ENCODE data around the gene ADAMTS3.
"Not testable (repeated sequence)": the region's sequence is repeated elsewhere in the genome, so short reads cannot be mapped to it uniquely, and the experiment has no call there.

The ADAMTS3 gene

DNA sequence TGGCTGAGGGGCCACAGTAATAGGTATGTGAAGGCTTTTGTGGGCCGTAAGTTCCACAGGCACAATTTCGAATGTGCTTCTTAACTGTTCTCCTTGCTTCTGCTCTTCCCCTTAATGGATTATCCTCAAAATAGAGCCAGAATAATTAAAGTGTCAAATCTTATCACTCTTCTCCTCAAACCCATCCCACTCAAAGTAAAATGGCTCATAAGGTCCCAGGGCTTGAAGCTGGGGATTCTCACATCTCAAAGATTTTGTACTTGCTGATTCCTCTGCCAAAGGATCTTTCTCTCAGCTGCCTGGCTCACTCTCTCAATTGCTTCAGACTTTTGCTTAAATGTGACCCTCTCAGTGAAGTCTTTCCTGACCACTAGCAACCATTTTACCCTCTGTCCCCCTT, 16.6 kb downstream of the ADAMTS3 start:
- no peak for DNase-seq

DNA sequence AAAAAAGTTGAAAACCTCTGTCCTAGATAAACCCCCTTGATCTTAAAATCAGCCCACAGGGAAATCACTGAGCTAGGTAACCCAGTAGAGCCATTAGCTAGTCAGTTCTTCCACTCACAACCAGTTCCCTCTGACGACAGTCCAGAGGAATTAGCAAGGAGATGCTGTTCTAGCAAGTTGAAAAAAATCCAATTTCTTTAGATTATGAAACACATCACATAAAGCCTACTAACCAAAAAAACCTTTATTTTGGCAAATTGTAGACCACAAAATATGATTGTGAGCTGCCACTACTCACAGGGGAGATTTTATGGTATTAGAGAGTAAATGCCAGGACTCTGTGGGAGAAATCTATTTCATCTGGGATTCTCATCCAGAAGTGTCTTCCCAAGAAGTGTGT, 22.6 kb downstream of the ADAMTS3 start:
- DNase-seq, result no peak

DNA sequence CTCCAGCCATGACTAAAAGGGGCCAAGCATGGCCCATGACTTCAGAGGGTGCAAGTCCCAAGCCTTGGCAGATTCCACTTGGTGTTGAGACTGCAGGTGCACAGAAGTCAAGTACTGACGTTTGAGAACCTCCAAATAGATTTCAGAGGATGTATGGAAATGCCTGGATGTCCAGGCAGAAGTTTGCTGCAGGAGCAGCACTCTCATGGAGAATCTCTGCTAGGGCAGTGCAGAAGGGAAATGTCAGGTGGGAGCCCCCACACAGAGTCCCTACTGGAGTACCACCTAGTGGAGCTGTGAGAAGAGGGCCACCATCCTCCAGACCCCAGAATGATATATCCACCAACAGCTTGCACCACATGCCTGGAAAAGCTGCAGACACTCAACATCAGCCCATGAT, 28.3 kb downstream of the ADAMTS3 start:
- not testable (repeated sequence) for DNase-seq

GRCh38 chr4:72538006-72538405, 31.0 kb downstream of the ADAMTS3 start:
- no peak for DNase-seq

- no peak for DNase-seq
Measured at GRCh38 chr4:72536443-72536842, 32.6 kb downstream of the ADAMTS3 start.

- no peak for DNase-seq
Measured at GRCh38 chr4:72531768-72532290, 37.2 kb downstream of the ADAMTS3 start.

DNA sequence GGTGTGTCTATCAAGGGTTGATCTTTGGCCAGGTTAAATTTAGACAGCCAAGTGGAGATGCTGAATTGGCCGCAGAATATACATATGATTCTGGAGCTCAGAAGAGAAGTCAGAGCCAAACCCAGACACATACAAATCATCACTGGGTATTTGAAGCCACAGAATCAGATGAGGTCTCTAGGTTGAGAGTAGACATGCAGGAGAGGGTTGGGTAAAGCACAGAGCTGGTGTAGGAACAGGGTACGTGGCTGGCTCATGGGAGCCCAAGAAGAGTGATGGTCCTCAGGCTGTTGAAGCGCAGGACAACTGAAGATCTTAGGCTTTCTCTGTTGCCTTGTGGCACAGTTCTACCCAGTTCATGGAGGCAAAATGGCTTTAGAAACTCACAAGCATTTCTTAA, 37.7 kb downstream of the ADAMTS3 start:
- no peak for DNase-seq

DNA sequence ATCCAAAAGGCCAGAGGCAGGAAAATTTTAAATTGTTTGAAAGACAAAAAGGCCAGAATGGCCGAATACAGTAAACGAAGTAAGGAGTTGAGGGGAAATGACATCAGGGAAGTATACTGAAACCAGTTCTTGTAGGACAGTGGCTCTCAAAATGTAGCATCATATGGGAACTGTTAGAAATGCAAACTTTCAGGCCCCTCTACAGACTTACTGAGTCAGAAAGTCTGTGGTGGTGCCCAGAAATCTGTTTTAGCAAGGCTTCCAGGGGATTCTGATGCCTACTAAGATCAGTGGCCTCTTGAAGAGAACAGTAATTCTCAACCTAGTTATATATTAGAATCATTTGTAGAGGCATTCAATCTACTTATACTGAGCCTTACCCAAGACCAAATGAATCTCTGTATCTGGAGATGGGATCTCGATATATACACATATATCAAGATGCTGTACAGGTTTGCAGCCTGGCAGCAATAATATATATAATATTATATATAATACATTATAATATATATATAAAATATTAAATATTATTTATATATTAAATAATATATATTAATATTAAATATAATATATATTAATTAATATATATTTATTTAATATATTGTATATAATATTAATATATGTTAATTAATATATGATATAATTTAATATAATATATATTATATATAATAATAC, 39.7 kb downstream of the ADAMTS3 start:
- DNase-seq, result no peak

GRCh38 chr4:72527038-72527646, 41.9 kb downstream of the ADAMTS3 start:
- DNase-seq, result no peak

DNA sequence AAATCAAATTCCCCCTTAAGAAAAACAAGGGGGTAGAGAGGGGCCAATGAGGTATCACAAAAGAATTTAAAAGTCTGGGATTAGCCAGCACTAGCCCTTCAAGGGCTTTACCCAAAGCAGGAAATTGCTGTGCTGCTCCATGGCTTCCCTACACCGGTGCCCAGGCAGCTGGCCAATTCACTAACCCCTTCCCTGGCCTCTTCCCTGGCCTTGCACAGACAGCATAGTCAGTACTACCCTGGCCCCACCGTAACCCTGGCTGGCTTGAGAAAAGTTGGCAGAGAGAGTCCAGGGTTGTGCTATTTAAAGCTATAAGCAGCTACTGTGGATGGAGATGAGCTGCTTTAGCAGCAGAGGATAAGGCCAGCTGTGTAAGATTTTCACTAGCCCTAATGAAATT, 43.1 kb downstream of the ADAMTS3 start:
- peak; percentile 8 for DNase-seq

- no peak for DNase-seq
Measured at GRCh38 chr4:72522440-72522839, 46.6 kb downstream of the ADAMTS3 start.

DNA sequence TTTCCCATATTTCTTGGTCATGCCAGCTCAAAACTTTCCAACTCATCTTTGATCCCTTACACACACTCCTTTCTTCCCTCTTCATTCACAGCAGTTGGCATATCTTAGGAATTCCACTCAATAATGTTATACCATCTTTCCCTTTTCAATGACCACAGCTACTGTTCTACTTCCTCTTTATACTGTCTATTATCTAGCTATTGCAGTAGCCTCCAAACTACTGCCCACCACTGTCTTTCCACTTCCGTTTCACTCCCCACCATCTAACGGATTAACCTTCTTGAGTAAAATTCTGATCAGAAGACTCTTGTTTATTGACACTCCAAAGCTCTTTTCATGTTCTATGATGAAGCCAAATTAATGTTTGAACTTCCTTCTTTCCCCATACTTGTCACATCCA, 55.8 kb downstream of the ADAMTS3 start:
- no peak for DNase-seq

DNA sequence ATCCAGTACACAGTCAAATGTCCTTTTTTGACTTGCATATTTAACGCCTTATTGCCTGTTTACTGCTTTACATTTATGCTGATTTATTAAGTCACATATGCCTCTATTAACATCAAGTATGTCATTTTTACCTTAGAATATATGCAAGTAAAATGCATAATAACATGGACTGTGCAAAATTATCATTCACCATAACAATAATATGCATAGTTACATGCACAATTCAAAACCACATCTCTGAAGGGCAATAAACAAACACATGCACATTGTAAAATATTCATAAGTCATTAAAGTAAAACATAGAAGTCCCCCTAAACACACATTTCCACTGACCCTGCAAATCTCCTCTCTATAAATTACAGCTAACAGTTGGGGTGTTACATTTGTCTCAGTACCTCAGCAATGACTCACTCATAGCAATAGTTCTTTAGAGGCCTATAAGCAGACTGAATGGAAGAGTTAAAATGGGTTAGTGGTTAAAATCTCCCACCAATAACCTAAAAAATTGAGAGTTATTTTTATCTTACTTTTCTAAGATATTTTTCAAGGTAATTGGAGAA, 61.1 kb downstream of the ADAMTS3 start:
- DNase-seq, result no peak

DNA sequence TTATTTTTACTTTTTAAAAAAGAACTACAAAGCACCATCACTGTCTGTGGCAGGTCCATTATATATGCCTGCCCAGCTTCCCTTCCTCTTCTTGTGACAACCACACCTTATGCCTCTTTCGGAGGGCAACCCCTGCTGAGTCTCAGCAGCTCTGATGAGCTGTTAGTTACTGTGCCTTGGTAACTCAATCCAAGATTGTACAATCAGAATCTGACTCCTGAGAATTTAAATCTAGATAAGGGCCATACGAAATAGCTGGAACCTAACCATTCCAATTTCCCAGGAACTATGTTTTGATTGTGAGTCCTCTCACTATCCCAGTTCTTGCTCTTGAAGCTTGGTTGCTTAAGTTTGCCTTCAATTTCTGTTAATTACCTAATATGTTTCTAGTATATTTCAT, 61.9 kb downstream of the ADAMTS3 start:
- DNase-seq, result no peak

DNA sequence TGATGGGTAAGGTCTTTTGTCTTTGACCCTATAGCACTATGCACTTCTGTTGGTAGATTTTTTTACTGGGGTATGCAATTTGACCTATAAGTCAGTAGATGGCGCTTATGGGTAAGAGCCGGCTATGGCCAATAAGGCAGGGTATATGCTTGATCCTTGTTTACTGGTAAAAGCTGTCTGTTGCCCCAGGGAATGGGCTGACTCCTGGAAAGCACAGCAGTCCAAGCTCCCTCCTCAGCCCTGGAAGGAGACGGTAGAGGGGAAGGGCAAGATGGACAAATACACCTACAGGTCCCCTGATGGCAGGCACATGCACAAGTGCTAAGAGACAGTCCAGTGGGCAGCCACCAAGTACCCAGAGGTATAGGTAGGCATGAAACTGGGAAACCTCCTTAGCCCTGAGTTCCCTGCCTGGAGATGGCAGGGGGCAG, 63.7 kb downstream of the ADAMTS3 start:
- peak; percentile 33 for DNase-seq

GRCh38 chr4:72500214-72500613, 68.8 kb downstream of the ADAMTS3 start:
- DNase-seq, result no peak

- DNase-seq, result no peak
Measured at GRCh38 chr4:72496119-72496518, 72.9 kb downstream of the ADAMTS3 start.

DNA sequence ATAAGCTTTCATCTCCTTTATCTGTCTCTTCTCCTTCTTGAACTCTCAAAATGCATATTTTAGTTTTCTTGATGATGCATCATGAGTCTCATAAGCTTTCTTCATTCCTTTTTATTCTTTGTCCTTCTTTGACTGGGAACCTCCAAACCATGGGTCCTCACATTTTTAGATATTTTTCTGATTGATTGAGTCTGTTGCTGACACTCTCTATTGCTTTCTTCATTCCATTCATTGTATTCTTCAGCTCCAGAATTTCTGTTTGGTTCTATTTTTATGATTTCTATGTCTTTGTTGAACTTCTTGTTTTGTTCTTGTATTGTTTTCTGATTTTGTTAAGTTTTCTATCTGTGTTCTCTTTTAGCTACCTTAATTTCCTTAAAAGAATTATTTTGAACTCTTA, 74.9 kb downstream of the ADAMTS3 start:
- no peak for DNase-seq

DNA sequence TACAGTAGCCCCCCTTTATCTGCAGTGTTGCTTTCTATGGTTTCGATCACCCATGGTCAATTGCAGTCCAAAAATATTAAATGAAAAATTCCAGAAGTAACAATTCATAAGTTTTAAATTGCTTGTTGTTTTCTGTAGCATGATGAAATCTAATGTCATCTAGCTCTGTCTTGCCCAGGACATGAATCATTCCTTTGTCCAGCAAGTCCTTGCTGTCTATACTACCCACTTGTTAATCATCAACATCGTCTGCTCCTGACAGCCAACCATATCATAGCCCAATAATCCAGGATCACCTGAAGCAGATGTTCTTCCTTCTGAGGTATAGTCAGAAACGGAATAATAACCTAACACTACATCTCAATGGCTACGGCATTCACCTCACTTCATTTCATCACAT, 79.8 kb downstream of the ADAMTS3 start:
- no peak for DNase-seq

DNA sequence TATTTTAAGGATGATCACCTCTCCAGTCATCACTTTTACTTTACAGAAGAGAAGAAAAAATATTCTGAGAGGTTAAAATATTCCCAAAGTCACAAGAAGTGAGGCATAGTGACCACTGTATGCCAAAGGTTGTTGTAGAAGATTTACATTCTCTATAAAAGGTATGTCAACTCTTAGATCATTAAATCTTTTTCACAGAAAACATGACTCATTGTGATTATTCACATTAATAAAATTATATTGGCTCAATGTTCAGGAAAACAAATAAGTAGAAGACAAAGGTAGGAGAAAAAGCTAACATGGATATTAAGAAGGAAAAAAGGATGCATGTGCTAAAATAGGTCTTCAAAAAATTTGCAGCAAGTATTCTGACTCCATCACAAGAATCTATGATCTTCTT, 82.0 kb downstream of the ADAMTS3 start:
- no peak for DNase-seq

GRCh38 chr4:72484981-72485380, 84.0 kb downstream of the ADAMTS3 start:
- no peak for DNase-seq

DNA sequence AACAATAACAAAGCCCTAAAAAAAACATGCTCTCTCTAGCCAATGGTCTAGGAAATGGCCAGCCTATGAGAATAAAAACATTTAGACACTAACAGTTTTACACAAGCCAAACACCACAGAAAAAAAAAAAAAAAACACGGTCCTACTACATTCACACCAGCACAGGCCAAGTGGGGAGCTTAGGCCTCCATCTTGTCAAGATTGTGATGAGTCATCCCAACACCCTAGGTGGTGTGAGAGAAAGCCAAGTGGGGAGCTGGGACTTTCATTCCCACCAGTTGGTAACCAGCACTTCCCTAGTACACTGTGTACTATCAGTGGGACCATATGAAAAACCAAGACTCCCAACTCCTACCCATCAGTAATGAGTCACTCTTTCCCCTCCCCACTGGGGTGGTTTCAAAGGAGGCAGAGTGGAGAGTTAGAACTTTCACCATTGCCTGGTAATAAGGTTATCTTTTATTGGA, 95.6 kb downstream of the ADAMTS3 start:
- no peak for DNase-seq

DNA sequence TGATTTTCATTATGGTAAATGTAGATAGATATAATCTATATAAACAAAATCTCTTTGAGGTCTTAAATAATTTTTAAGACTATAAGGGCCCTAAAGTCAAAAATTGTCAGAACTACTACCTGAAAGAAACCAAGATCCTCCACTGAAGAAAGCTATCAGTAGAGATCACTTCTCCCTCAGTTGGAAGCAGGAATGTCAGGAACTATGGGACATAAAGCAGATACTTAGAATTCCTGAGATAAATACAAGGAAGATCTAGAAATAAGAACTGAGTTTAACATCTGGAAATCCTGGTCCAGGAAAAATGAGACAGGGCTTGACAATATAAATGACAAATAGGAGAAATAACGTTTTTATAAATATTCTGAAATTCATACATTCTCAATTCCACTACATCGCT, 97.2 kb downstream of the ADAMTS3 start:
- DNase-seq, result no peak

GRCh38 chr4:72468904-72469502, 100.0 kb downstream of the ADAMTS3 start:
- DNase-seq, result peak; percentile 51
